Liver (tissue), 9 donors: ENCODE measurements around the gene BACE1-AS. TPM values are rescaled to one million over a fixed set of nuclear protein-coding genes. Genes with fewer than 3 reads are reported as not detected.

Source experiments
- DNase-seq: peaks from one replicate; pipeline ENCODE4 v3.0.0-alpha.2; 2017; ENCODE audit warnings: low spot score
- H3K27ac ChIP-seq, 2 donors: one replicate each; pipeline ENCODE4 v1.7.0; 2013; ENCODE audit warnings: inconsistent platforms in 2 of 2, low read length in 2 of 2, control low read depth in 1 of 2, low read depth in 1 of 2, mild to moderate bottlenecking in 1 of 2
- H3K27me3 ChIP-seq, 4 donors: one replicate each; pipeline versions ENCODE4 v1.6.1 to v1.7.0; 2013; ENCODE audit warnings: low read length in 3 of 4, inconsistent platforms in 1 of 4, mild to moderate bottlenecking in 1 of 4, moderate library complexity in 1 of 4; ENCODE audit not compliant: control insufficient read depth in 4 of 4, insufficient read depth in 4 of 4
- H3K36me3 ChIP-seq, 4 donors: one replicate each; pipeline versions ENCODE4 v1.6.1 to v1.7.0; 2013; ENCODE audit warnings: low read length in 3 of 4, mild to moderate bottlenecking in 3 of 4, low read depth in 1 of 4, moderate library complexity in 1 of 4; ENCODE audit not compliant: control insufficient read depth in 4 of 4, insufficient read depth in 3 of 4
- H3K4me1 ChIP-seq, 4 donors: one replicate each; pipeline versions ENCODE4 v1.6.1 to v1.7.0; 2013; ENCODE audit warnings: low read length in 3 of 4, mild to moderate bottlenecking in 3 of 4, moderate library complexity in 1 of 4; ENCODE audit not compliant: control insufficient read depth in 4 of 4, insufficient read depth in 4 of 4
- H3K4me3 ChIP-seq, 3 donors: one replicate each; pipeline versions ENCODE4 v1.6.1 to v1.7.0; 2013; ENCODE audit warnings: low read length in 3 of 3, control low read depth in 1 of 3, low read depth in 1 of 3, mild to moderate bottlenecking in 1 of 3
- H3K9ac ChIP-seq, 2 donors: one replicate each; pipeline ENCODE4 v1.7.0; 2013; ENCODE audit warnings: low read length in 2 of 2, mild to moderate bottlenecking in 2 of 2, moderate library complexity in 2 of 2, control low read depth in 1 of 2, low read depth in 1 of 2
- H3K9me3 ChIP-seq, 4 donors: one replicate each; pipeline versions ENCODE4 v1.6.1 to v1.7.0; 2013; ENCODE audit warnings: low read length in 3 of 4; ENCODE audit not compliant: control insufficient read depth in 4 of 4
- ATF3 ChIP-seq: IDR thresholded peaks from 2 replicates; pipeline ENCODE4 v1.6.1; 2016; ENCODE audit warnings: antibody characterized with exemption
- CTCF ChIP-seq: fragments of 150-350 bp; IDR thresholded peaks from 2 replicates; pipeline ENCODE4 v1.5.1; 2017; ENCODE audit warnings: improper control_type of control experiment, low read depth, low read length; ENCODE audit not compliant: missing input control
- EGR1 ChIP-seq, 2 donors: IDR thresholded peaks; 2 replicates each; pipeline ENCODE4 v1.6.1; 2016 to 2018; ENCODE audit warnings: antibody characterized with exemption in 2 of 2, low read depth in 2 of 2
- FOXA1 ChIP-seq: IDR thresholded peaks from 2 replicates; pipeline ENCODE4 v1.6.1; 2016; ENCODE audit warnings: antibody characterized with exemption
- FOXA2 ChIP-seq: IDR thresholded peaks from 2 replicates; pipeline ENCODE4 v1.6.1; 2016; ENCODE audit warnings: antibody characterized with exemption
- GABPA ChIP-seq, 2 donors: IDR thresholded peaks in 1 of 2; conservative IDR thresholded peaks in 1 of 2; 2 replicates each; pipeline ENCODE4 v1.6.1; 2016; ENCODE audit warnings: antibody characterized with exemption in 2 of 2, mild to moderate bottlenecking in 1 of 2, moderate library complexity in 1 of 2
- HNF4A ChIP-seq, 2 donors: conservative IDR thresholded peaks; 2 replicates each; pipeline ENCODE4 v1.6.1; 2016; ENCODE audit warnings: antibody characterized with exemption in 2 of 2, mild to moderate bottlenecking in 2 of 2
- HNF4G ChIP-seq: IDR thresholded peaks from 2 replicates; pipeline ENCODE4 v1.6.1; 2016; ENCODE audit warnings: antibody characterized with exemption
- JUND ChIP-seq, 2 donors: IDR thresholded peaks; 2 replicates each; pipeline ENCODE4 v1.6.1; 2016; ENCODE audit warnings: antibody characterized with exemption in 2 of 2
- MAX ChIP-seq: IDR thresholded peaks from 2 replicates; pipeline ENCODE4 v1.6.1; 2016; ENCODE audit warnings: antibody characterized with exemption
- NR2F2 ChIP-seq: IDR thresholded peaks from 2 replicates; pipeline ENCODE4 v1.6.1; 2016; ENCODE audit warnings: antibody characterized with exemption
- RAD21 ChIP-seq, 2 donors: IDR thresholded peaks; 2 replicates each; pipeline ENCODE4 v1.6.1; 2016; ENCODE audit warnings: antibody characterized with exemption in 2 of 2, mild to moderate bottlenecking in 2 of 2
- REST ChIP-seq: IDR thresholded peaks from 2 replicates; pipeline ENCODE4 v1.6.1; 2016; ENCODE audit warnings: antibody characterized with exemption, mild to moderate bottlenecking
- RXRA ChIP-seq, 2 donors: IDR thresholded peaks; 2 replicates each; pipeline ENCODE4 v1.6.1; 2017 to 2018; ENCODE audit warnings: antibody characterized with exemption in 2 of 2, mild to moderate bottlenecking in 1 of 2
- SP1 ChIP-seq: IDR thresholded peaks from 2 replicates; pipeline ENCODE4 v1.6.1; 2018; ENCODE audit warnings: antibody characterized with exemption, mild to moderate bottlenecking
- TAF1 ChIP-seq: conservative IDR thresholded peaks from 2 replicates; pipeline ENCODE4 v1.6.1; 2016; ENCODE audit warnings: antibody characterized with exemption, mild to moderate bottlenecking
- YY1 ChIP-seq: IDR thresholded peaks from 2 replicates; pipeline ENCODE4 v1.6.1; 2016; ENCODE audit warnings: antibody characterized with exemption, mild to moderate bottlenecking
- ZBTB33 ChIP-seq: IDR thresholded peaks from 2 replicates; pipeline ENCODE4 v1.6.1; 2016; ENCODE audit warnings: antibody characterized with exemption
- WGBS: extraction: QIAGEN DNeasy Blood & Tissue Kit; methylation state at CpG from one replicate; pipeline ENCODE4 v1.1.7; 2013; 5-methylcytosine and 5-hydroxymethylcytosine counted together
- polyA plus RNA-seq, 2 donors: library from polyadenylated mRNA; stranded (reverse) in 1 of 2; unstranded in 1 of 2; fragments of 200-250 nt in 1 of 2; fragments of >200 nt in 1 of 2; fragmentation: Nextera tagmentation in 1 of 2; extraction: Ambion mirVana in 1 of 2; gene quantifications; one replicate each; pipeline versions ENCODE4 v1.2.1 to v1.2.3, GENCODE V29; 2013 to 2015
- total RNA-seq, 2 donors: library from RNA; depleted of rRNA; stranded (reverse); fragments of >200 nt; gene quantifications; one replicate each; pipeline ENCODE4 v1.2.3, GENCODE V29; 2014
- donor health status: healthy.
- donor health status: healthy.
- donor health status: healthy.
- donor health status: healthy.
- donor health status: healthy.

BACE1-AS gene
- total and polyA plus RNA-seq, 4 donors, result 0.85 to 2.9 (median 1.6) TPM

- H3K4me3 ChIP-seq, result no peak overlapping the region
- peaks cover 14 to 66% (median 27%) of the 10 kb centered on the region in 4 donors for H3K36me3 ChIP-seq
These were observed 1.5 kb downstream of the BACE1-AS start for GRCh38 chr11:117292616-117293015.

More at GRCh38 chr11:117292616-117293015, 1.5 kb downstream of the BACE1-AS start:
- H3K27me3 ChIP-seq, result no peaks in the 10 kb centered on the region
- TF ChIP-seq REST, result no peak
- no peak for TF ChIP-seq CTCF
- no peak for TF ChIP-seq TAF1
- no peak for TF ChIP-seq HNF4A (conservative IDR thresholded peaks at IDR 0.05)
- no peak for TF ChIP-seq SP1
- no peak for TF ChIP-seq NR2F2
- TF ChIP-seq MAX, result no peak
- no peak for TF ChIP-seq RXRA (IDR thresholded peaks at IDR 0.05)
- TF ChIP-seq HNF4G, result no peak
- TF ChIP-seq FOXA2, result no peak
- no peak for TF ChIP-seq YY1
- TF ChIP-seq JUND (IDR thresholded peaks at IDR 0.05), result no peak
- TF ChIP-seq ZBTB33, result no peak
- TF ChIP-seq GABPA (IDR thresholded peaks at IDR 0.05 in 1 of 2, conservative IDR thresholded peaks at IDR 0.05 in 1 of 2), result no peak
- no peak for TF ChIP-seq EGR1 (IDR thresholded peaks at IDR 0.05; ENCODE audit: low read depth in 2 of 2)
- TF ChIP-seq FOXA1, result no peak
- no peak for TF ChIP-seq ATF3
- no peak for TF ChIP-seq RAD21 (IDR thresholded peaks at IDR 0.05)
- H3K9me3 ChIP-seq, result no peaks in the 10 kb centered on the region
- H3K27ac ChIP-seq, result no peak overlapping the region
- DNase-seq, result no peak
- 97% methylated on average over 2 of the region's 2 CpGs for WGBS
- no peak overlapping the region for H3K9ac ChIP-seq
- H3K4me1 ChIP-seq, result no peaks in the 10 kb centered on the region
